ENCODE results near the gene IMMP2L.

DNA sequence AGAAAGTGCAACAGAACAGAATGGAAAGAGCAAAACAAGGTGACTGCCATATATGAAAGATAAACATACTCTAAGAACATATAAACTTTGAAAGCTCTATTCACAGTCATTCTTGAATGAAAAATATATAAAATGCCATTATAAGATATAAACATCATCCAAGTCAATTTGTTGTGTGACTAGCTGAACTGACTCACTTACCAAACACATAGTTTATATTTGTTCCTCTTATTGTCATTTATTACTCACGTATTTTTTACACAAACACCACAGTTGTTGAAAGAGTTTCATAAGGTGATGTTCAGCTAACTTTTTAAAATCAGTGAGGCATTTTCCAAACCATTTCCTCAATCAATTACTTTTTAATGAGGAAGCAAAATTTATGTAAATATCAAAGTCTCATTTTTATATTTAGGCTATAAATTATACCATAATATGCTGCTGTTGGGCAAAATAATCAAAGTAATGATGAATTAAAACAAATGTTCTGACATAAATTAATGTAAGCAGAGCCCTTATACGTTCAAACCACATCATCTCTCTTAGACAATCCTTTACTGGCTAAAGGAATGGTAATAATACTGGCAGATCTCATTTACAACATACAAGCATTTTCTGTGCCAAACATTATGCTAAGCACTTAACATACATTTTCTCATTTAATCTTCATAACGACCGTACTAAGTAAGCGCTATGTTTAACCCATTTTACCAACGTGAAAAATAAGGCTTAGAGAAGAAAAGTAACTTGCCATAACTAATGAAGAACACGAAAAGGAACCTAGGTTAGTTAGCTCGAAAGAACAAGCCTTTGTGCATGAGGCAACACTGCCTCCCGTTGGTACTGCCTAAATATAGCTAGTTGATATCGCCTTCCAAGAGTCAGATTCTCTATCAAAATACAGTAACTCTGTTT, 464.0 kb downstream of the IMMP2L start:
- TF ChIP-seq YY1 (IDR thresholded peaks at IDR 0.05; ENCODE audit: low read depth) = no peak
- TF ChIP-seq, protein P1, sequence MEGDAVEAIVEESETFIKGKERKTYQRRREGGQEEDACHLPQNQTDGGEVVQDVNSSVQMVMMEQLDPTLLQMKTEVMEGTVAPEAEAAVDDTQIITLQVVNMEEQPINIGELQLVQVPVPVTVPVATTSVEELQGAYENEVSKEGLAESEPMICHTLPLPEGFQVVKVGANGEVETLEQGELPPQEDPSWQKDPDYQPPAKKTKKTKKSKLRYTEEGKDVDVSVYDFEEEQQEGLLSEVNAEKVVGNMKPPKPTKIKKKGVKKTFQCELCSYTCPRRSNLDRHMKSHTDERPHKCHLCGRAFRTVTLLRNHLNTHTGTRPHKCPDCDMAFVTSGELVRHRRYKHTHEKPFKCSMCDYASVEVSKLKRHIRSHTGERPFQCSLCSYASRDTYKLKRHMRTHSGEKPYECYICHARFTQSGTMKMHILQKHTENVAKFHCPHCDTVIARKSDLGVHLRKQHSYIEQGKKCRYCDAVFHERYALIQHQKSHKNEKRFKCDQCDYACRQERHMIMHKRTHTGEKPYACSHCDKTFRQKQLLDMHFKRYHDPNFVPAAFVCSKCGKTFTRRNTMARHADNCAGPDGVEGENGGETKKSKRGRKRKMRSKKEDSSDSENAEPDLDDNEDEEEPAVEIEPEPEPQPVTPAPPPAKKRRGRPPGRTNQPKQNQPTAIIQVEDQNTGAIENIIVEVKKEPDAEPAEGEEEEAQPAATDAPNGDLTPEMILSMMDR (IDR thresholded peaks at IDR 0.05) = peak; percentile 79
- TF ChIP-seq, protein P2, sequence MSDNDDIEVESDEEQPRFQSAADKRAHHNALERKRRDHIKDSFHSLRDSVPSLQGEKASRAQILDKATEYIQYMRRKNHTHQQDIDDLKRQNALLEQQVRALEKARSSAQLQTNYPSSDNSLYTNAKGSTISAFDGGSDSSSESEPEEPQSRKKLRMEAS (IDR thresholded peaks at IDR 0.05; ENCODE audit: low read depth) = no peak

All from SK-N-SH (cell line).